CD14-positive monocyte (primary cell): ENCODE results near the gene CDC42BPB. TPM values are rescaled to one million over a fixed set of nuclear protein-coding genes. Genes with fewer than 3 reads are reported as not detected.

Experiments used
- DNase-seq, 3 donors: peaks; one replicate each; pipeline ENCODE4 v3.0.0-alpha.2; 2011 to 2022
- H2AFZ ChIP-seq: 2 replicates; pipeline ENCODE4 v1.6.0; 2012; ENCODE audit warnings: mild to moderate bottlenecking, low read depth, low read length, inconsistent platforms; ENCODE audit not compliant: insufficient read depth, poor library complexity, severe bottlenecking
- H3K27ac ChIP-seq, 2 donors: 1 replicate in 1 of 2; 2 replicates in 1 of 2; pipeline ENCODE4 v1.5.1; 2012 to 2013; ENCODE audit warnings: low read length in 2 of 2, control low read depth in 1 of 2, inconsistent platforms in 1 of 2, low read depth in 1 of 2, mild to moderate bottlenecking in 1 of 2
- H3K27me3 ChIP-seq, 2 donors: one replicate each; pipeline versions ENCODE4 v1.6.0 to v1.6.1; 2011 to 2013; ENCODE audit warnings: low read length in 2 of 2; ENCODE audit not compliant: control insufficient read depth in 2 of 2, insufficient read depth in 2 of 2
- H3K36me3 ChIP-seq, 2 donors: replicated peaks in 1 of 2; 1 replicate in 1 of 2; 2 replicates in 1 of 2; pipeline versions ENCODE4 v1.5.1 to v1.6.1; 2012 to 2013; ENCODE audit warnings: low read length in 2 of 2, control low read depth in 1 of 2, inconsistent platforms in 1 of 2, mild to moderate bottlenecking in 1 of 2; ENCODE audit not compliant: insufficient read depth in 2 of 2, control insufficient read depth in 1 of 2
- H3K4me1 ChIP-seq, 2 donors: 1 replicate in 1 of 2; 2 replicates in 1 of 2; pipeline versions ENCODE4 v1.5.1 to v1.6.1; 2012 to 2013; ENCODE audit warnings: low read length in 2 of 2, control low read depth in 1 of 2, inconsistent platforms in 1 of 2, mild to moderate bottlenecking in 1 of 2, moderate library complexity in 1 of 2; ENCODE audit not compliant: insufficient read depth in 2 of 2, control insufficient read depth in 1 of 2
- H3K4me2 ChIP-seq: replicated peaks from 2 replicates; pipeline ENCODE3; 2012; ENCODE audit warnings: low read length, moderate library complexity, mild to moderate bottlenecking; ENCODE audit not compliant: poor library complexity, severe bottlenecking; ENCODE audit errors: extremely low read depth
- H3K4me3 ChIP-seq, 3 experiments: fragments of 200-600 bp in 1 of 3; sonication (generic) in 1 of 3; replicated peaks in 1 of 3; 1 replicate in 2 of 3; 2 replicates in 1 of 3; pipeline ENCODE4 v1.5.1; 2011 to 2013; ENCODE audit warnings: low read length in 3 of 3, mild to moderate bottlenecking in 3 of 3, control low read depth in 2 of 3, low read depth in 2 of 3, inconsistent platforms in 1 of 3, moderate library complexity in 1 of 3
- H3K79me2 ChIP-seq: 2 replicates; pipeline ENCODE4 v1.6.0; 2012; ENCODE audit warnings: mild to moderate bottlenecking, control low read depth, inconsistent platforms, low read length, moderate library complexity; ENCODE audit not compliant: insufficient read depth
- H3K9ac ChIP-seq: 2 replicates; pipeline ENCODE4 v1.6.0; 2017; ENCODE audit warnings: low read length, mild to moderate bottlenecking; ENCODE audit not compliant: insufficient read depth, poor library complexity, severe bottlenecking
- H3K9me3 ChIP-seq, 2 donors: replicated peaks in 1 of 2; 1 replicate in 1 of 2; 2 replicates in 1 of 2; pipeline versions ENCODE4 v1.5.1 to v1.6.1; 2012 to 2013; ENCODE audit warnings: low read length in 2 of 2, control low read depth in 1 of 2; ENCODE audit not compliant: control insufficient read depth in 1 of 2, insufficient read depth in 1 of 2
- H4K20me1 ChIP-seq: 2 replicates; pipeline ENCODE4 v1.6.0; 2012; ENCODE audit warnings: mild to moderate bottlenecking, low read length, control low read depth, moderate library complexity; ENCODE audit not compliant: insufficient read depth
- H3K27ac Mint-ChIP-seq, 7 donors: one replicate each; pipeline ENCODE4 v1.8.0; 2020; ENCODE audit warnings: mild to moderate bottlenecking in 7 of 7, mixed read lengths in 7 of 7, moderate library complexity in 6 of 7, inconsistent platforms in 2 of 7
- H3K27me3 Mint-ChIP-seq, 3 donors: one replicate each; pipeline ENCODE4 v1.8.0; 2021 to 2022; ENCODE audit warnings: low read depth in 3 of 3, mild to moderate bottlenecking in 3 of 3, mixed read lengths in 3 of 3, moderate library complexity in 3 of 3, inconsistent platforms in 1 of 3
- H3K36me3 Mint-ChIP-seq, 2 donors: one replicate each; pipeline ENCODE4 v1.8.0; 2020; ENCODE audit warnings: mixed read lengths in 2 of 2, inconsistent platforms in 1 of 2, mild to moderate bottlenecking in 1 of 2
- H3K4me1 Mint-ChIP-seq: one replicate; pipeline ENCODE4 v1.8.0; 2020; ENCODE audit warnings: mild to moderate bottlenecking, mixed read lengths
- H3K4me3 Mint-ChIP-seq, 2 donors: one replicate each; pipeline ENCODE4 v1.8.0; 2020; ENCODE audit warnings: mild to moderate bottlenecking in 2 of 2, mixed read lengths in 2 of 2, moderate library complexity in 1 of 2
- H3K9me3 Mint-ChIP-seq, 7 donors: one replicate each; pipeline ENCODE4 v1.8.0; 2020 to 2022; ENCODE audit warnings: mixed read lengths in 7 of 7, mild to moderate bottlenecking in 6 of 7, moderate library complexity in 6 of 7, inconsistent platforms in 2 of 7
- CTCF ChIP-seq: fragments of 200-600 bp; IDR thresholded peaks from one replicate; pipeline ENCODE4 v1.8.0; 2022; ENCODE audit warnings: antibody characterized with exemption, mild to moderate bottlenecking
- WGBS: methylation state at CpG from one replicate; pipeline ENCODE4 v1.1.5; 2013; ENCODE audit warnings: missing lambda C conversion rate; ENCODE audit not compliant: insufficient coverage; 5-methylcytosine and 5-hydroxymethylcytosine counted together
- intact Hi-C, 2 donors: fragments of 100-400 bp; cut with micrococcal nuclease; formaldehyde crosslinking; loops; one replicate each; pipeline versions ENCODE4 v1.15.0 to v1.15.1; 2023
- polyA plus RNA-seq, 3 donors: library from polyadenylated mRNA; depleted of rRNA in 1 of 3; unstranded in 2 of 3; stranded (reverse) in 1 of 3; fragments of 300-500 nt in 2 of 3; fragments of >200 nt in 1 of 3; fragmentation: Illumina TruSeq in 2 of 3; gene quantifications; 1 replicate in 2 of 3; 2 replicates in 1 of 3; pipeline ENCODE4 v1.2.3, GENCODE V29; 2012 to 2021

The CDC42BPB gene
- polyA plus RNA-seq, 3 donors, result 0.25 to 19.0 (median 0.60) TPM

GRCh38 chr14:102966681-102967505, 90.5 kb downstream of the CDC42BPB start:
- Mint-ChIP-seq H3K27ac (no peak overlapping the region), H3K4me1 (peaks cover 11% of the 10 kb centered on the region), H3K4me3 (no peak overlapping the region), H3K9me3 (peaks cover 0 to 3% (median 0%) of the 10 kb centered on the region in 7 donors), H3K36me3 (peaks cover 72 to 91% of the 10 kb centered on the region in 2 donors), H3K27me3 (peaks cover 0 to 6% (median 3%) of the 10 kb centered on the region in 3 donors)
- no peaks in the 10 kb centered on the region for H3K27me3 ChIP-seq
- no peak overlapping the region for H3K4me2 ChIP-seq
- WGBS, result 96% methylated on average over 13 of the region's 21 CpGs
- H3K9ac ChIP-seq, result no peak overlapping the region
- no peak overlapping the region for H3K27ac ChIP-seq
- H3K79me2 ChIP-seq, result no peaks in the 10 kb centered on the region
- intact Hi-C loops, result no loop called here
- no peak for TF ChIP-seq CTCF
- no peaks in the 10 kb centered on the region for H4K20me1 ChIP-seq
- peaks cover 34 to 95% of the 10 kb centered on the region in 2 donors for H3K36me3 ChIP-seq
- no peaks in the 10 kb centered on the region for H3K9me3 ChIP-seq
- DNase-seq, result no peak
- no peak overlapping the region for H3K4me3 ChIP-seq
- H2AFZ ChIP-seq, result no peak overlapping the region
- H3K4me1 ChIP-seq, result no peaks in the 10 kb centered on the region

GRCh38 chr14:102965971-102966655, 91.2 kb downstream of the CDC42BPB start:
- H3K4me3 Mint-ChIP-seq, result no peak overlapping the region

More at GRCh38 chr14:102965971-102966655, 91.2 kb downstream of the CDC42BPB start:
- Histone ChIP-seq H3K79me2 (no peaks in the 10 kb centered on the region), H2AFZ (no peak overlapping the region), H3K27me3 (no peaks in the 10 kb centered on the region), H3K36me3 (peaks cover 27 to 88% of the 10 kb centered on the region in 2 donors), H4K20me1 (no peaks in the 10 kb centered on the region), H3K4me2 (no peak overlapping the region), H3K9ac (no peak overlapping the region), H3K9me3 (no peaks in the 10 kb centered on the region), H3K27ac (no peak overlapping the region), H3K4me3 (no peak overlapping the region), H3K4me1 (no peaks in the 10 kb centered on the region)
- Mint-ChIP-seq H3K4me1 (peaks cover 11% of the 10 kb centered on the region), H3K36me3 (peaks cover 68 to 90% of the 10 kb centered on the region in 2 donors), H3K27me3 (peaks cover 0 to 6% (median 3%) of the 10 kb centered on the region in 3 donors), H3K9me3 (peaks cover 0 to 3% (median 0%) of the 10 kb centered on the region in 7 donors), H3K27ac (peak overlapping the region in 5 of 7 donors; percentile 18 to 66 (median 51))
- no peak for TF ChIP-seq CTCF
- intact Hi-C loops, result no loop called here
- 87% methylated on average over 16 of the region's 20 CpGs for WGBS
- DNase-seq, result peak; percentile 12 to 32 (median 13)
